Mesendoderm (in vitro differentiated cells): ENCODE results near the gene SIRPA.

ENCODE experiments used
- DNase-seq: peaks from one replicate; pipeline ENCODE4 v3.0.0; 2013
- H2AK5ac ChIP-seq: 2 replicates; pipeline ENCODE4 v1.6.1; 2013; ENCODE audit warnings: low read length, inconsistent platforms
- H2BK120ac ChIP-seq: 2 replicates; pipeline ENCODE4 v1.6.1; 2013; ENCODE audit warnings: low read depth, mild to moderate bottlenecking, low read length, moderate library complexity, mixed read lengths
- H2BK15ac ChIP-seq: replicated peaks from 2 replicates; pipeline ENCODE4 v1.6.1; 2013; ENCODE audit warnings: low read depth, mild to moderate bottlenecking, moderate library complexity
- H2BK5ac ChIP-seq: 2 replicates; pipeline ENCODE4 v1.6.1; 2013; ENCODE audit warnings: low read length, inconsistent platforms
- H3K18ac ChIP-seq: 2 replicates; pipeline ENCODE4 v1.6.1; 2013; ENCODE audit warnings: mild to moderate bottlenecking, low read length, mixed read lengths
- H3K23ac ChIP-seq: one replicate; pipeline ENCODE4 v1.6.1; 2013; ENCODE audit warnings: low read length
- H3K27ac ChIP-seq: 2 replicates; pipeline ENCODE4 v1.5.1; 2013; ENCODE audit warnings: low read depth, mild to moderate bottlenecking, inconsistent platforms, low read length, moderate library complexity
- H3K27me3 ChIP-seq: 2 replicates; pipeline ENCODE4 v1.6.1; 2013; ENCODE audit warnings: low read length, control low read depth, mild to moderate bottlenecking, inconsistent platforms; ENCODE audit not compliant: insufficient read depth, poor library complexity
- H3K36me3 ChIP-seq: 2 replicates; pipeline ENCODE4 v1.6.1; 2013; ENCODE audit warnings: low read length, inconsistent platforms; ENCODE audit not compliant: control insufficient read depth, insufficient read depth
- H3K4ac ChIP-seq: one replicate; pipeline ENCODE4 v1.6.1; 2013; ENCODE audit warnings: low read depth, mild to moderate bottlenecking, low read length, moderate library complexity
- H3K4me1 ChIP-seq: 2 replicates; pipeline ENCODE4 v1.6.1; 2013; ENCODE audit warnings: low read depth, low read length, inconsistent platforms; ENCODE audit not compliant: control insufficient read depth
- H3K4me2 ChIP-seq: 2 replicates; pipeline ENCODE4 v1.6.1; 2013; ENCODE audit warnings: low read length
- H3K4me3 ChIP-seq: 2 replicates; pipeline ENCODE4 v1.5.1; 2013; ENCODE audit warnings: mild to moderate bottlenecking, low read length
- H3K56ac ChIP-seq: one replicate; pipeline ENCODE4 v1.6.1; 2013; ENCODE audit warnings: low read length
- H3K79me1 ChIP-seq: 2 replicates; pipeline ENCODE4 v1.6.1; 2013; ENCODE audit warnings: low read length, inconsistent platforms
- H3K79me2 ChIP-seq: 2 replicates; pipeline ENCODE4 v1.6.1; 2013; ENCODE audit warnings: mild to moderate bottlenecking, low read length; ENCODE audit not compliant: control insufficient read depth, insufficient read depth
- H3K9ac ChIP-seq: 2 replicates; pipeline ENCODE4 v1.6.1; 2013; ENCODE audit warnings: low read length, inconsistent platforms
- H4K5ac ChIP-seq: one replicate; pipeline ENCODE4 v1.6.1; 2013; ENCODE audit warnings: low read length
- H4K8ac ChIP-seq: one replicate; pipeline ENCODE4 v1.6.1; 2013; ENCODE audit warnings: low read depth, mild to moderate bottlenecking, control low read depth, low read length, moderate library complexity
- WGBS: extraction: QIAGEN DNeasy Blood & Tissue Kit; methylation state at CpG from one replicate; pipeline ENCODE4 v1.1.7; 2013; ENCODE audit warnings: low lambda C conversion rate, missing lambda C conversion rate; ENCODE audit not compliant: insufficient coverage; ENCODE audit errors: extremely low coverage; 5-methylcytosine and 5-hydroxymethylcytosine counted together

Gene SIRPA

GRCh38 chr20:1968964-1969363 is 73.8 kb downstream of the SIRPA start:
- no peak overlapping the region for H3K9ac ChIP-seq
- H3K4me3 ChIP-seq: no peak overlapping the region
- H3K4ac ChIP-seq: no peak overlapping the region
- no peak overlapping the region for H3K23ac ChIP-seq
- no peaks in the 10 kb centered on the region for H3K79me1 ChIP-seq
- H2BK5ac ChIP-seq: no peak overlapping the region
- DNase-seq: no peak
- no peak overlapping the region for H2AK5ac ChIP-seq
- H3K4me2 ChIP-seq: no peak overlapping the region
- H3K27me3 ChIP-seq: no peaks in the 10 kb centered on the region
- no peaks in the 10 kb centered on the region for H3K79me2 ChIP-seq
- H3K4me1 ChIP-seq: no peaks in the 10 kb centered on the region
- H2BK15ac ChIP-seq: no peak overlapping the region
- H3K56ac ChIP-seq: no peak overlapping the region
- H4K5ac ChIP-seq: no peak overlapping the region
- H3K27ac ChIP-seq: no peak overlapping the region
- H2BK120ac ChIP-seq: no peak overlapping the region
- H3K36me3 ChIP-seq: no peaks in the 10 kb centered on the region
- WGBS: no CpG with 5 or more reads among the region's 4 CpGs
- H4K8ac ChIP-seq: no peak overlapping the region
- no peak overlapping the region for H3K18ac ChIP-seq

GRCh38 chr20:1971893-1972586 is 76.8 kb downstream of the SIRPA start:
- H2BK5ac ChIP-seq: no peak overlapping the region
- no peak overlapping the region for H4K5ac ChIP-seq
- no peaks in the 10 kb centered on the region for H3K79me2 ChIP-seq
- no peaks in the 10 kb centered on the region for H3K79me1 ChIP-seq
- no peak overlapping the region for H4K8ac ChIP-seq
- DNase-seq: no peak
- H3K4me1 ChIP-seq: no peaks in the 10 kb centered on the region
- no peak overlapping the region for H3K27ac ChIP-seq
- H3K36me3 ChIP-seq: no peaks in the 10 kb centered on the region
- H3K4me3 ChIP-seq: no peak overlapping the region
- H2AK5ac ChIP-seq: no peak overlapping the region
- H2BK120ac ChIP-seq: no peak overlapping the region
- no peak overlapping the region for H2BK15ac ChIP-seq
- WGBS: no CpG with 5 or more reads among the region's 5 CpGs
- H3K4me2 ChIP-seq: no peak overlapping the region
- H3K4ac ChIP-seq: no peak overlapping the region
- no peaks in the 10 kb centered on the region for H3K27me3 ChIP-seq
- H3K56ac ChIP-seq: no peak overlapping the region
- H3K23ac ChIP-seq: no peak overlapping the region
- no peak overlapping the region for H3K9ac ChIP-seq
- no peak overlapping the region for H3K18ac ChIP-seq

- Histone ChIP-seq H4K8ac (no peak overlapping the region), H3K36me3 (no peaks in the 10 kb centered on the region), H2BK5ac (no peak overlapping the region), H3K9ac (no peak overlapping the region), H3K27ac (no peak overlapping the region), H2AK5ac (no peak overlapping the region), H2BK15ac (no peak overlapping the region), H3K79me1 (no peaks in the 10 kb centered on the region), H3K56ac (no peak overlapping the region), H3K79me2 (no peaks in the 10 kb centered on the region), H3K4me2 (no peak overlapping the region), H3K18ac (no peak overlapping the region), H4K5ac (no peak overlapping the region), H3K4me1 (no peaks in the 10 kb centered on the region), H3K4me3 (no peak overlapping the region), H3K4ac (no peak overlapping the region), H3K23ac (no peak overlapping the region), H3K27me3 (no peaks in the 10 kb centered on the region), H2BK120ac (no peak overlapping the region)
- whole genome bisulfite sequencing: no CpG with 5 or more reads among the region's 15 CpGs
- DNase-seq: no peak
Measured at GRCh38 chr20:1973601-1974440, 78.6 kb downstream of the SIRPA start.

- Histone ChIP-seq H2BK120ac (no peak overlapping the region), H3K4me3 (no peak overlapping the region), H2BK5ac (no peak overlapping the region), H3K27ac (no peak overlapping the region), H3K36me3 (no peaks in the 10 kb centered on the region), H2BK15ac (no peak overlapping the region), H3K4me2 (no peak overlapping the region), H4K8ac (no peak overlapping the region), H3K79me2 (no peaks in the 10 kb centered on the region), H3K4me1 (no peaks in the 10 kb centered on the region), H3K23ac (no peak overlapping the region), H3K79me1 (no peaks in the 10 kb centered on the region), H3K9ac (no peak overlapping the region), H3K4ac (no peak overlapping the region), H4K5ac (no peak overlapping the region), H2AK5ac (no peak overlapping the region), H3K18ac (no peak overlapping the region), H3K27me3 (no peaks in the 10 kb centered on the region), H3K56ac (no peak overlapping the region)
- no CpG with 5 or more reads among the region's 11 CpGs for WGBS
- DNase-seq: no peak
Measured at GRCh38 chr20:1975291-1975690, 80.1 kb downstream of the SIRPA start.

DNA sequence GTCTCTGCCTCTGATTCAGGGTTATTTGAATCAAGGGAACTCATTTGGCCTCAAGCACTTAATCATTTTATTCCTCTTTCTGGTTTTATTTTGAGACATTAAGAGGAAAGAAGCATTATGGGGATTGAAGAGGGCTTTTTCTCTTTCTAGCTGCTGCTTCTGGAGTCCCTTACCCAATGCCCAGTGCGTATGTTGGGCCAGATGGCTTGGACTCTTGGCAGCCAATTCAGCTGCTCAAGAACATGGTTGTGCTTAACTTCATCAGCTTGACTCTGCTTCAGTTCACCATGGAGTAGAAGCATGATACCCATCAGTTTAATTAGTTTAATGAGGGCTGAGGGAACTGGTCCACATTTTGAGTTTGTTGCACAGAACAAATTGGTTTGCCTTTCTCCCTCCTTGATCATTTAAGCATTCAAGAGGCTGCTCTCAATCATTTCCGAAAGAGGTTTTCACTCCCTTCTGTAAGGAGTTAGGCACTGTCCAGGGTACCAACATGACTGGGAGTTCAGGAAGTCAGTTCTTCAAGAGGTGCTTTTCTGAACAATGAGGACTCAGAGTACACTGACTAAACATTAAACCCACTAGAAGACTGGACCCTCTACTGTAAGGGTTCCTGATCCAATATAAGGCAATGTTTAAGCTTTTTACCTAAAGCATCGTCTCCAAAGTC is 84.0 kb downstream of the SIRPA start:
- Histone ChIP-seq H2BK5ac (no peak overlapping the region), H3K4me1 (no peaks in the 10 kb centered on the region), H3K36me3 (no peaks in the 10 kb centered on the region), H4K8ac (no peak overlapping the region), H3K4me2 (no peak overlapping the region), H3K27me3 (no peaks in the 10 kb centered on the region), H3K4me3 (no peak overlapping the region), H2BK15ac (no peak overlapping the region), H3K56ac (no peak overlapping the region), H2AK5ac (no peak overlapping the region), H3K27ac (no peak overlapping the region), H3K79me2 (no peaks in the 10 kb centered on the region), H3K23ac (no peak overlapping the region), H4K5ac (no peak overlapping the region), H3K79me1 (no peaks in the 10 kb centered on the region), H3K9ac (no peak overlapping the region), H3K18ac (no peak overlapping the region), H2BK120ac (no peak overlapping the region), H3K4ac (no peak overlapping the region)
- no peak for DNase-seq
- no CpG with 5 or more reads among the region's 3 CpGs for WGBS
